ENCODE data around the gene ETV7. TPM values are rescaled to one million over a fixed set of nuclear protein-coding genes. Genes with fewer than 3 reads are reported as not detected.

Gene ETV7
- total RNA-seq, 1 donor from 2014 or later, result not detected

GRCh38 chr6:36328600-36328999, 58.9 kb downstream of the ETV7 start:
- DNase-seq (ENCODE audit: low spot score), result no peak
- TF ChIP-seq CTCF (IDR thresholded peaks at IDR 0.05; ENCODE audit: unreplicated experiment), result no peak
- Mint-ChIP-seq H3K36me3 (ENCODE audit: low read depth, unreplicated experiment) (no peaks in the 10 kb centered on the region), H3K27ac (ENCODE audit: unreplicated experiment) (no peak overlapping the region), H3K4me1 (ENCODE audit: unreplicated experiment) (peaks cover 2% of the 10 kb centered on the region), H3K27me3 (ENCODE audit: unreplicated experiment) (peaks cover 5% of the 10 kb centered on the region), H3K4me3 (ENCODE audit: unreplicated experiment) (no peak overlapping the region), H3K9me3 (ENCODE audit: unreplicated experiment) (no peaks in the 10 kb centered on the region)

- Mint-ChIP-seq H3K27me3 (ENCODE audit: unreplicated experiment) (peaks cover 8% of the 10 kb centered on the region), H3K36me3 (ENCODE audit: low read depth, unreplicated experiment) (peaks cover 3% of the 10 kb centered on the region), H3K4me1 (ENCODE audit: unreplicated experiment) (peaks cover 2% of the 10 kb centered on the region), H3K27ac (ENCODE audit: unreplicated experiment) (no peak overlapping the region), H3K9me3 (ENCODE audit: unreplicated experiment) (no peaks in the 10 kb centered on the region), H3K4me3 (ENCODE audit: unreplicated experiment) (no peak overlapping the region)
- no peak for TF ChIP-seq CTCF (IDR thresholded peaks at IDR 0.05; ENCODE audit: unreplicated experiment)
- no peak for DNase-seq (ENCODE audit: low spot score)
Observed at GRCh38 chr6:36327919-36328236, 59.6 kb downstream of the ETV7 start.

GRCh38 chr6:36327226-36327918, 60.1 kb downstream of the ETV7 start:
- Mint-ChIP-seq H3K36me3 (ENCODE audit: low read depth, unreplicated experiment) (peaks cover 3% of the 10 kb centered on the region), H3K4me1 (ENCODE audit: unreplicated experiment) (peaks cover 2% of the 10 kb centered on the region), H3K9me3 (ENCODE audit: unreplicated experiment) (no peaks in the 10 kb centered on the region), H3K27me3 (ENCODE audit: unreplicated experiment) (peaks cover 8% of the 10 kb centered on the region), H3K27ac (ENCODE audit: unreplicated experiment) (no peak overlapping the region), H3K4me3 (ENCODE audit: unreplicated experiment) (no peak overlapping the region)
- no peak for TF ChIP-seq CTCF (IDR thresholded peaks at IDR 0.05; ENCODE audit: unreplicated experiment)
- DNase-seq (ENCODE audit: low spot score), result no peak

GRCh38 chr6:36326356-36326995, 61.0 kb downstream of the ETV7 start:
- Mint-ChIP-seq H3K27me3 (ENCODE audit: unreplicated experiment) (peaks cover 4% of the 10 kb centered on the region), H3K9me3 (ENCODE audit: unreplicated experiment) (no peaks in the 10 kb centered on the region), H3K36me3 (ENCODE audit: low read depth, unreplicated experiment) (peaks cover 3% of the 10 kb centered on the region), H3K4me1 (ENCODE audit: unreplicated experiment) (peaks cover 2% of the 10 kb centered on the region), H3K4me3 (ENCODE audit: unreplicated experiment) (no peak overlapping the region), H3K27ac (ENCODE audit: unreplicated experiment) (no peak overlapping the region)
- no peak for DNase-seq (ENCODE audit: low spot score)
- TF ChIP-seq CTCF (IDR thresholded peaks at IDR 0.05; ENCODE audit: unreplicated experiment), result no peak

GRCh38 chr6:36324715-36325114, 62.8 kb downstream of the ETV7 start:
- Mint-ChIP-seq H3K9me3 (ENCODE audit: unreplicated experiment) (no peaks in the 10 kb centered on the region), H3K27me3 (ENCODE audit: unreplicated experiment) (peaks cover 8% of the 10 kb centered on the region), H3K36me3 (ENCODE audit: low read depth, unreplicated experiment) (peaks cover 3% of the 10 kb centered on the region), H3K27ac (ENCODE audit: unreplicated experiment) (no peak overlapping the region), H3K4me3 (ENCODE audit: unreplicated experiment) (no peak overlapping the region), H3K4me1 (ENCODE audit: unreplicated experiment) (peaks cover 2% of the 10 kb centered on the region)
- no peak for DNase-seq (ENCODE audit: low spot score)
- no peak for TF ChIP-seq CTCF (IDR thresholded peaks at IDR 0.05; ENCODE audit: unreplicated experiment)

Data from endothelial cell (in vitro differentiated cells).